ENCODE results near the gene PIAS3. TPM values are rescaled to one million over a fixed set of nuclear protein-coding genes. Genes with fewer than 3 reads are reported as not detected.

The PIAS3 gene
- polyA plus RNA-seq, 3 donors = 7.2 to 25.9 (median 8.8) TPM

- H3K27me3 Mint-ChIP-seq (ENCODE audit: low read depth in 3 of 3) = no peaks in the 10 kb centered on the region
- H3K79me2 ChIP-seq (ENCODE audit: insufficient read depth, low read length) = peaks cover 37% of the 10 kb centered on the region
- H3K4me3 ChIP-seq (replicated peaks in 1 of 3; ENCODE audit: low read depth in 2 of 3, low read length in 3 of 3) = no peak overlapping the region
- no peaks in the 10 kb centered on the region for H3K9me3 Mint-ChIP-seq
- no peak overlapping the region for H2AFZ ChIP-seq (ENCODE audit: insufficient read depth, low read depth, low read length, poor library complexity, severe bottlenecking)
- H3K4me1 ChIP-seq (ENCODE audit: control insufficient read depth in 1 of 2, insufficient read depth in 2 of 2, low read length in 2 of 2) = peaks cover 11% of the 10 kb centered on the region in 2 donors
- peak overlapping the region in 2 of 7 donors; percentile 5 to 58 for H3K27ac Mint-ChIP-seq
- peaks cover 21% of the 10 kb centered on the region for H4K20me1 ChIP-seq (ENCODE audit: insufficient read depth, low read length)
- H3K36me3 Mint-ChIP-seq = peaks cover 70 to 79% of the 10 kb centered on the region in 2 donors
- H3K9ac ChIP-seq (ENCODE audit: insufficient read depth, low read length, poor library complexity, severe bottlenecking) = no peak overlapping the region
- no peak for DNase-seq
- no peaks in the 10 kb centered on the region for H3K9me3 ChIP-seq (replicated peaks in 1 of 2; ENCODE audit: control insufficient read depth in 1 of 2, insufficient read depth in 1 of 2, low read length in 2 of 2)
- H3K36me3 ChIP-seq (replicated peaks in 1 of 2; ENCODE audit: control insufficient read depth in 1 of 2, insufficient read depth in 2 of 2, low read length in 2 of 2) = peaks cover 73 to 80% of the 10 kb centered on the region in 2 donors
- peaks cover 13% of the 10 kb centered on the region for H3K4me1 Mint-ChIP-seq
- no peak overlapping the region for H3K4me3 Mint-ChIP-seq
- TF ChIP-seq CTCF (IDR thresholded peaks at IDR 0.05) = no peak
- H3K27ac ChIP-seq (ENCODE audit: low read depth in 1 of 2, low read length in 2 of 2) = no peak overlapping the region
- intact Hi-C loops (cut with micrococcal nuclease) = no loop called here
- no peak overlapping the region for H3K4me2 ChIP-seq (replicated peaks; ENCODE audit: extremely low read depth, low read length, poor library complexity, severe bottlenecking)
- H3K27me3 ChIP-seq (ENCODE audit: control insufficient read depth in 2 of 2, insufficient read depth in 2 of 2, low read length in 2 of 2) = no peaks in the 10 kb centered on the region
Measured at GRCh38 chr1:145828367-145829026, 30.4 kb downstream of the PIAS3 start.

- intact Hi-C loops (cut with micrococcal nuclease) = no loop called here
- peaks cover 64 to 73% of the 10 kb centered on the region in 2 donors for H3K36me3 Mint-ChIP-seq
- H3K79me2 ChIP-seq (ENCODE audit: insufficient read depth, low read length) = peaks cover 37% of the 10 kb centered on the region
Measured at GRCh38 chr1:145827966-145828365, 30.9 kb downstream of the PIAS3 start.

More at GRCh38 chr1:145827966-145828365, 30.9 kb downstream of the PIAS3 start:
- Histone ChIP-seq H3K9me3 (replicated peaks in 1 of 2; ENCODE audit: control insufficient read depth in 1 of 2, insufficient read depth in 1 of 2, low read length in 2 of 2) (no peaks in the 10 kb centered on the region), H3K27ac (ENCODE audit: low read depth in 1 of 2, low read length in 2 of 2) (peak overlapping the region in 1 of 2 donors; percentile 24), H3K36me3 (replicated peaks in 1 of 2; ENCODE audit: control insufficient read depth in 1 of 2, insufficient read depth in 2 of 2, low read length in 2 of 2) (peaks cover 67 to 75% of the 10 kb centered on the region in 2 donors), H3K4me3 (replicated peaks in 1 of 3; ENCODE audit: low read depth in 2 of 3, low read length in 3 of 3) (no peak overlapping the region), H3K9ac (ENCODE audit: insufficient read depth, low read length, poor library complexity, severe bottlenecking) (no peak overlapping the region), H2AFZ (ENCODE audit: insufficient read depth, low read depth, low read length, poor library complexity, severe bottlenecking) (no peak overlapping the region), H3K27me3 (ENCODE audit: control insufficient read depth in 2 of 2, insufficient read depth in 2 of 2, low read length in 2 of 2) (no peaks in the 10 kb centered on the region), H3K4me2 (replicated peaks; ENCODE audit: extremely low read depth, low read length, poor library complexity, severe bottlenecking) (no peak overlapping the region), H4K20me1 (ENCODE audit: insufficient read depth, low read length) (peaks cover 21% of the 10 kb centered on the region), H3K4me1 (ENCODE audit: control insufficient read depth in 1 of 2, insufficient read depth in 2 of 2, low read length in 2 of 2) (peaks cover 11% of the 10 kb centered on the region in 2 donors)
- no peaks in the 10 kb centered on the region for H3K9me3 Mint-ChIP-seq
- H3K4me3 Mint-ChIP-seq = no peak overlapping the region
- TF ChIP-seq CTCF (IDR thresholded peaks at IDR 0.05) = no peak
- peak overlapping the region in 3 of 7 donors; percentile 5 to 60 (median 58) for H3K27ac Mint-ChIP-seq
- peaks cover 0 to 3% (median 2%) of the 10 kb centered on the region in 3 donors for H3K27me3 Mint-ChIP-seq (ENCODE audit: low read depth in 3 of 3)
- H3K4me1 Mint-ChIP-seq = peaks cover 13% of the 10 kb centered on the region
- no peak for DNase-seq

Measured in CD14-positive monocyte (primary cell).